Stimulated activated naive CD8-positive, alpha-beta T cell treated with anti-CD3 and anti-CD28 coated beads, Interleukin-15, Interleukin-2, amounts not matched to agents 100 U/mL and 50 U/mL, for 24 hours (primary cell): ENCODE measurements around the gene ITGB3.

Source experiments
- ATAC-seq: fragments of 150-1000 bp; cut with Tn5 transposase; one replicate; pipeline ENCODE4 v1.10.0; 2021
- DNase-seq: peaks from one replicate; pipeline ENCODE4 v3.0.0; 2021

Gene ITGB3

DNA sequence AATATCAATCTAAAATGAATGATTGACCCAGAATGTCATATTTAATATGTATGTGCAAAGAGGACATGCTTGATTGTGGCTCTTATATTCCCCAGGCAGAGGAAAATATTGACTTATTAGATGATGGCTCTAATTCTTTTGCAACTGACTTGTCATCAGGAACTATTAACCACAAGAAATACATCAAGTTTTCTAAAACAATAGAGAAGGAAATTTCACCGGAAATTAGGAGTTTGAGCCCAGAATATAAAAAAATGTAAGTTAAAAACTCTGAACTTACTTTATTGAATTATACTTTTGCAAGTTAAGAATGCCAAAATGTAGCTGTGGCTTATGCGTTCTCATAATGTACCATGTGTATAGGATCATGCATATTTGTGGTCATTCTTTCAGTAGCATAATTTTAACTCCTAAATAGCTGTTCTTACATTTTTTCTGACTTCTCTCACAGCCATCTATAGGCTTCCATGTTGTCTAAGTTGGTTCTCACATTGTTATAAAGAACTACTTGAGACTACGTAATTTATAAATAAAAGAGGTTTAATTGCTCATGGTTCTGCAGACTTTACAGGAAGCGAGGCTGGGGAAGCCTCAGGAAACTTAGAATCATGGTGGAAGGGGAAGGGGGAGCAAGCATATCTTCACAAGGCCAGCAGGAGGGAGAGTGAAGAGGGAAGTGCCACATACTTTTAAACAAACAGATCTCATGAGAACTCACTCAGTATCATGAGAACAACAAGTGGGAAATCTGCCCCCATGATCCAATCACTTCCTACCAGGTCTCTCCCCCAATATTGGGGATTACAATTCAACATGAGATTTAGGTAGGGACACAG is 81.7 kb downstream of the ITGB3 start:
- no peak for DNase-seq
- no peak for ATAC-seq

DNA sequence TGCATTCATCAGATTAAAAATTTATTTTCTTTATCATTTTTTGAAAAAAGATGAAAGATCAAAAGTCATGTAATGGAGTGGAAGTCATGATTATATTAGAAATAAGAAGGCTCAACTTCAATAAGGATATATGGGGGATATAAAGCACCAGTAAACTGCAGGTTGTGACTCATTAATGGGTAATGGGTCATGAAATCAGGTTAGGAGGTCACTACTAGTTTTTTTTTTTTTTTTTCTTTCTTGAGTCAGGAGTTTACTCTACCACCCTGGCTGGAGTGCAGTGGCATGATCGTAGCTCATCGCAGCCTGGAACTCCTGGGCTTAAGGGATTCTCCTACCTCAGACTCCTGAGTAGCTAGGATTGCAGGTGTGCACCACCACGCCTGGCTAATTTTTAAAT is 84.4 kb downstream of the ITGB3 start:
- DNase-seq = no peak
- no peak for ATAC-seq

DNA sequence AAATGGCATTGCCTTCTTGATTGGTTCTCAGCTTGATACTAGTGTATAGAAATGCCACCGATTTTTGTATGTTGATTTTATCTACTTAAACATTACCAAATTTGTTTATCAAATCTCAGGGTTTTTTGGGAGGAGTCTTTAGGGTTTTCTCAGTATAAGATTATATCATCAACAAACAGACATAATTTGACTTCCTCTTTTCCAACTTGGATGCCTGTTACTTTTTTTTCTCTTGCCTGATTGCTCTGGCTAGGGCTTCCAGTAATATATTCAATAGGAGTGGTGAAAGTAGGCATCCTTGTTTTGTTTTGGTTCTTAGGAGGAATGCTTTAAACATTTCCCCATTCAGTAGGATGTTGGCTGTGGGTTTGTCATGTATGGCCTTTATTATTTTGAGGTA is 99.2 kb downstream of the ITGB3 start:
- ATAC-seq = no peak
- no peak for DNase-seq

DNA sequence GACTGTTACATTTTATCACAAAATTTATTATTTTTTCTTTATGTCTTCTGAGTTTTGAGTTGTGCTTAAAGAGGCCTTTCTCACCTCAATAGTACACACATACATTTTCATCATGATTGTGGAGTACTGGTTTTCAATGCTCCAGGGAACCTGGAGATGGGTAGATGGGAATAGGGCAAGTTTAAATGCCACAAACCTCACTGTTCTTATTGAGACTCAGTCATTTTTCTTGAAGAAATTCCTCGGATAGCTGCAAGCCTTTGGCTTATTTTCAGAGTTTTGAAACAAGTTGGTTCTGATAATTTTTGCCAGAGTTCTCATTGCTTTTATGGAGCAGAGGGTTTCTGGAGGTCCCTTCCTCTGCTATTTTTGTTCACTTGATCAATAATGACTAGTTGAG is 105.0 kb downstream of the ITGB3 start:
- ATAC-seq (no peak), DNase-seq (no peak)
